Stimulated activated CD4-positive, alpha-beta T cell treated with anti-CD3 and anti-CD28 coated beads, TNF-alpha, amount 100 ng/mL, for 1 hour (primary cell): ENCODE measurements around the gene DLGAP1.
"Not testable (repeated sequence)": the region's sequence is repeated elsewhere in the genome, so short reads cannot be mapped to it uniquely, and the experiment has no call there.

Source experiments
- DNase-seq, 3 donors: peaks; one replicate each; pipeline ENCODE4 v3.0.0-alpha.2; 2020; ENCODE audit warnings: low read depth in 3 of 3, low spot score in 1 of 3

DLGAP1 gene

DNA sequence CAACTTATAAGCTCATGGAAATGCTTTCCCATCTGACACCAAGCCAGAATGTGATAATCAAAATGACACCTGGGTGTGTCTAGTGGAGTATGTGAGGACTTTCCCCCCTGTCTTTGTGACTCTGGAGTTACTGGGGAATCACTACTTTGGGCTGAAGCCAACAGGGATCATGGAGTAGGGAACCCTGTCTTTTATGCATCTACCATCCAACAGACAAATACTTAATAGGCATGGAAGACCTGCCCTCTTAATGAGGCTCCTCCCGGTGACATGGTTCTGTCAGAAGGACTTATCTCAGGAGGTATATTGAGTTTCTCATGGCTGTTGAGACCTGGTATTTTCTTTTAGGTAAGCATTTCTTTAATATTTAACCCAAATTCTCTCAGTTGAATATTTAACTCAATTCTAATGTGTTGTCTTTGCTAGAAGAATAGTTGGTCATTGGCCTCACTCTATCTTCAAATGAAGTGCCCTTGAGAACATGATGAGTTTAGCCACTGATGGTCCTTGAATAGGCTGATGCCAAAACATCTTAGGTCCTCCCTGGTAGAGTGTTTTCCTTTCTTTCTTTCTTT is 963.0 kb downstream of the DLGAP1 start:
- no peak for DNase-seq

DNA sequence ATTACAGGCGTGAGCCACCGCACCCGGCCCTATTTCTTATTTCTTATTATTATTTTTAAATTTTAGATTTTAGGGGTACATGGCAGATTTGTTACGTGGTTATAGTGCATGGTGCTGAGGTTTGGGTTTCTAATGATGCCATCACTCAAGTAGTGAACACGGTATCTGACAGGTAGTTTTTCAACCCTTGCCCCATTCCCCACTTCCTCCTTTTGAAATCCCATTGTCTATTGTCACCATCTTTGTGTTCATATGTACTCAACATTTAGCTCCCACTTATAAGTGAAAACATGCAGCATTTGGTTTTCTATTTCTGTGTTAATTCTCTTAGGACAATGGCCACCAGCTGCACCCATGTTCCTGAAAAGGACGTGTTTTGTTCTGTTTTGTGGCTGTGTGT is 965.6 kb downstream of the DLGAP1 start:
- no peak for DNase-seq

GRCh38 chr18:3486512-3486911 is 968.6 kb downstream of the DLGAP1 start:
- no peak for DNase-seq

GRCh38 chr18:3485153-3486149 is 969.7 kb downstream of the DLGAP1 start:
- no peak for DNase-seq

DNA sequence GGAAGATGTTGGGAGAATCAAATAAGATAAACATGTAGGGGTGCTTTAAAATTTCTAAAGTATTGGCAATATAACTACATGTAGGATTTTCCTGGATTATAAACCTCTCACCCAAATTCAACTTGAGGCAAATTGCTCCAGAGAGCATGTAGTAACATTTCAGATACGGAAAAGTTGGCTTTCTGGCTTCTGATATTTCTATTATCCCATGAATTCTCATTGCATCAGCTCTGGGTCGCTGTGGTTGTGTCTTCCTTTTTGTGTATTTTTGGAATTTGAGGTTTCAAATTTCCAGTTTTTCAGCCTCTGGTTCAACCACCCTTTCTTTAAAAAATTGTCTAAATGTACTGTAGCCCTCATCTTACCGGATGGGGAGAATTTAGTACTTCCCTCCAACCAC is 972.8 kb downstream of the DLGAP1 start:
- no peak for DNase-seq

DNA sequence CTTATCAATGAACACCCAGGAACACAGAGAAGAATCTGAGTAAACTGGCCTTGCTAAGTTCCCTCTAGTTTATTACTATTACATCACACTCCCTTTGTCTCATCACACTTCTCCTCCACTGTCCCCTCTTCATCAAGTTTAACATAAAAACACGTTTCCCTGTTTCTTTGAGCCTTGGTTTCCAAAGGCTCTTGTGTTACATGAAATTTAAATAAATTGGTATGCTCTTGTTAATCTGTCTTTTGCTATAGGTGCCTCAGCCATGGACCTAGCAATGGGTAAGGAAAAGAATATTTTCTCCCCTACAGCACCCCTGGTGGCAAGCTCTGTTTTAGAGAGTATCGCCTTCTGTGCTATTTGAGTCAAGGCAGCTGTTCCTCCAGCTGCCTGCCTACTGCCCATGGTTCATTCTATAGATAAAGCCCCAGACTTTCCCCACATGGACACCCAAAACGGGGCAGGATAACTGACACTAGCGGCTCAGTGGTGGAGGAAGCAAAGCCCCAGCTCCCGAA is 973.4 kb downstream of the DLGAP1 start:
- DNase-seq = no peak

- DNase-seq = no peak
These were observed 974.1 kb downstream of the DLGAP1 start for GRCh38 chr18:3480827-3481573.

GRCh38 chr18:3479978-3480509 is 975.1 kb downstream of the DLGAP1 start:
- DNase-seq = no peak

DNA sequence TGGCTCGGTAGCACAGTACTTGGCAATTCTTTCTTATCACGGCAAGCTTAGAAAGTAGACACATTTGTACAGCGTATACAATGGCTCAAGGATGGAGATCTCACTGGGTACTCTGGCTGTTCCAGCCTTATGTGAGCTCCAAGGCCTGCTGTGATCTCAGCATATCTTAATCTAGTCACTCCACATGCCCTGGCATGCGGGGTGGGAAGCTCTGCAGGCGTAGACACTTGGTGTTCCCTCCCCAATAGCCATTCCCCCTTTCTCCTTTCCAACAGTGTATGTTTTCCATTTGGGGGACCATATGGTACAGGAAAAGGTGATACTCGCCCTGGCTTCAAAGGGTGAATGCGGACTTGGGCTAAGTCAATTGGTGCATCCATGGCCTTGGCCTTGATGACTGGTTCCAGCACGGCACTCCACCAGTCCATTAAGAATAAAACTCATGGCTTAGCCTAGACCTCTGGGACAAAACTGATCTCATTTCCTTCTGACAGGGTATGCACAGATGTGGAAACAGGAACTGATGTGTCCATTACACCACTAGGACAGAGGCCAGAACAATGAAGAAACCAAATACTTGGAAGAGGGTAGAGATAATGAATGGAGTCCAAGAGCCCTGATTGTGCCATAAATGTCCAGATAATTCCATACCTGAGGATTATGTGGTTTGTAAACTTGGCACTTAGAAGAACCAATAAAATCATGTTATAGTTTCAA is 976.7 kb downstream of the DLGAP1 start:
- no peak for DNase-seq

DNA sequence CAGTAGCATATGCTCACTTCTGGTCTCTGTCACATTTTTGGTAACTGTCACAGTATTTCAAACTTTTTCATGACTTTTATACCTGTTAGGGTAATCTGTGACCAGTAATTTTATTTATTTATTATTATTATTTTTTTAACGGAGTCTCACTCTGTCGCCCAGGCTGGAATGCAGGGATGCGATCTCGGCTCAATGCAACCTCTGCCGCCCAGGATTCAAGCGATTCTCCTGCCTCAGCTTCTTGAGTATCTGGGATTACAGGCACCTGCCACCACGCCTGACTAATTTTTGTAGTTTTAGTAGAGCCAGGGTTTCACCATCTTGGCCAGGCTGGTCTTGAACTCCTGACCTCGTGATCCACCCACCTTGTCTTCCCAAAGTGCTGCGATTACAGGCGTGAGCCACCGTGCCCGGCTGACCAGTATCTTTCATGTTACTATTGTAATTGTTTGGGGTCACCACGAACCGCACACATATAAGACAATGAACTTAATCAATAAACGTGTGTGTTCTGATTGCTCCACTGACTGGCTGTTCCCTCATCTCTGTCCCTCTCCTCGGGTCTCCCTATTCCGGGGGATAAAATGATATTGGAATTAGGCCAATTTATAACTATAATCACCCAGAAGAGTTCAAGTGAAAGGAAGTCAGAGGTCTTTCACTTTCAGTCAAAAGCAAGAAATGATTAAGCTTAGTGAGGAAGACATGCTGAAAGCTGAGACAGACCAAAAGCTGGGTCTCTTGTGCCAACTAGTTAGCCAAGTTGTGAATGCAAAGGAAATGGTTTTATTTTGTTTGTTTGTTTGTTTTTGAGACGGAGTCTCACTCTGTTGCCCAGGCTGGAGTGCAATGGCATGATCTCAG is 982.2 kb downstream of the DLGAP1 start:
- no peak for DNase-seq

GRCh38 chr18:3472121-3472520 is 983.0 kb downstream of the DLGAP1 start:
- DNase-seq = not testable (repeated sequence)

DNA sequence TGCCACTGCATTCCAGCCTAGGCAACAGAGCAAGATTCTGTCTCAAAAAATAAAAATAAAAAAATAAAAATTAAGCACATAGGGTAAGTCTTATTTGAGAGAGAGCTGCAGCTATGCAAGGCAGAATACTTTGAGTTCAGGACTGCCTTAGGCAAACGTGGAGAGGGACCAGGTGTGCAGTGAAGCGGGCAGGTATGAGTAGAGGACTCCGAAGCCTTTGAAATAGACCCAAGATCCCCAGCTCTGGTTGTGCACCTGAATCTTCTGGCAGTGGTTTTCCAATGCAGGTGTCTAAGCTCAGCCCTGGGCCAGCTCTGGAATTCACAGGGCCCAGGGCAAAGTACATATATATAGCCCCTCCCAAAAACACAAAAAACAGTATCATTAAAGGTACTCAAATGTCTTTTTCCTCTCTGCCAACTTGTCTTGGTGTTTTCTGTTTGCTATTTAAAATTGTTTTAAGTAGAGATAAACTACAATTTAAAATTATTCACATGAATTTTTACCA is 983.9 kb downstream of the DLGAP1 start:
- DNase-seq = no peak

- no peak for DNase-seq
These were observed 986.3 kb downstream of the DLGAP1 start for GRCh38 chr18:3468833-3469232.

DNA sequence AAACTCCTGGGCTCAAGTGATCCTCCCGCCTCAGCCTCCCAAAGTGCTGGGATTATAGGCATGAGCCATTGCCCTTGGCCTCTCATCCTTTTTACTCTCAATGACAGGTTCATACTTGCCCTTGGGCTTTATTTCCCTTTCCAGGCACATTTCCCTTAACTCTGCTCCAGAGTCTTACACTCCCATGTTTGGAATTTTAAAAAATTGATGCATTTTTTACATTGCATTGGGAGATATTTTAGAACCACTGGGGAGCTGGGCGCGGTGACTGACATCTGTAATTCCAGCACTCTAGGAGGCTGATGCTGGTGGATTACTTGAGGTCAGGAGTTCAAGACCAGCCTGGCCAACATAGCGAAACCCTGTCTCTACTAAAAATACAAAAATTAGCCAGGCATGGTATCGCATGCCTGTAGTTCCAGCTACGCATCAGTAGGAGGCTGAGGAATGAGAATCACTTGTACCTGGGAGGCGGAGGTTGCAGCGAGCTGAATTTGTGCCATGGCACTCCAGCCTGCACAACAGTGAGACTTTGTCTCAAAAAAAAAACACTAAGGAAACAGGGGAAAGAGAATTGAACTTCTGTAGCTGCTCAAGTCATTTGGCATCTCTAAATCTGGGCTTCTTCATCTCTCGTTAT is 986.9 kb downstream of the DLGAP1 start:
- no peak for DNase-seq

DNA sequence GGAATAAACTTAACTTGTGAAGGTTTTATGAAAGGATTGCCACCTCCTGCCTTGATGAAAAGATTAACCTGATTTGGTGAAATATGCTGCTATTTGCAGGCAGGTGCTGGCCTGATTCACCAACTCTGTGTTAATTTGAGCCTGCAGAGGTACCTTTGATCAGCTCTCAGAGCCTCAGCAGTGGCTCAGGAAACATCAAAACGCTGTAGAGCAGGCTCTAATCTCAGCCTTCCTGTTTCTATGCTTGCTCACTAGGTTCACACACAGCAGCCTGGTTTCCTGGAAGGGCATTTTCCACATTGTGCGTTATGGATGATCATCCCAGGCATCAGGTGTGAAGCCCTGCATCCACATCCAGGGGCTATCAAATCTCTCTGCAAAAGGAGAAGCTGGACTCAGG is 988.2 kb downstream of the DLGAP1 start:
- no peak for DNase-seq

DNA sequence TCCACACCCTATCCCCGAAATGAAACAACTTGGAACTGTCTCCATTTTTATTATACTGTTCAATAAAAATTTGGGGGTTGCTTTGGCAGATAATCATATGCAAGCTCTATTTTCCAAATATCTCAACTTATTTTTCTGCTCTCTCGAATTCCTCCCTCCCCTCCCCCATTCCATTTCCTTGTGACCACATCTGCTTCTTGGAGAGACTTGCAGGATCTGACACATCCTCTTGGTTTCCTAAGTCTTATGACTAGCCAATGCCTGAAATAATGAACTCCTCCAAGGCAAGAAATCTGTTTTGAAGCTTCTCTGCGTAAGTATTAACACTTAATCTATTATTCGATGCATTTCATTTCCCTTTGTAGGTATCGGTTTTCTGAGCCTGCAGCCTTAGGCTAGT is 989.1 kb downstream of the DLGAP1 start:
- DNase-seq = no peak

- no peak for DNase-seq
These were observed 992.1 kb downstream of the DLGAP1 start for GRCh38 chr18:3463051-3463450.

DNA sequence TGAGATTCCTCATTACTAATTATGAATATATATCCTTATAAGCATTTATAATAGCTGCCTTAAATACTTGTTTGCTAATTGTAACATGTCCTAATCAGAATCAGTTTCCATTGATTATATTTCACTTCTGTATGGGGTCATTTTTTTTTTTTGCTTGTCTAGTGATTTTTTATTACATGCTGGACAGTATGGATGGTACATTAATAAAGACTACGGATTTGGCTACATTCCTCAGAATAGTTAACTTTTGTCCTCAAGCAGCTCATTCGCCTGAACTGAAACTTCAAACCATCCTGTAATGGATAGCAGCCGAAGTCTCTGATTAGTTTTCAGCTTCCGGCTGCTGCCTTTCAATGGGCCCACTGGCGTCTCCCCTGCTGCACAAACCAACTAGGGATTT is 993.4 kb downstream of the DLGAP1 start:
- no peak for DNase-seq

- DNase-seq = no peak
These were observed 994.2 kb downstream of the DLGAP1 start for GRCh38 chr18:3460823-3461398.
